ENCODE results near the gene SLCO4A1. TPM values are rescaled to one million over a fixed set of nuclear protein-coding genes. Genes with fewer than 3 reads are reported as not detected.
"Not testable (repeated sequence)": the region's sequence is repeated elsewhere in the genome, so short reads cannot be mapped to it uniquely, and the experiment has no call there.

The SLCO4A1 gene
- polyA plus RNA-seq, 4 donors = 2.5 to 8.6 (median 3.0) TPM

- no peak for DNase-seq (ENCODE audit: low read depth in 4 of 4, low spot score in 3 of 4)
These were observed 20.0 kb upstream of the SLCO4A1 start for GRCh38 chr20:62622178-62622876.

- DNase-seq (ENCODE audit: low read depth in 4 of 4, low spot score in 3 of 4) = no peak
These were observed 19.3 kb upstream of the SLCO4A1 start for GRCh38 chr20:62622877-62623487.

- DNase-seq (ENCODE audit: low read depth in 4 of 4, low spot score in 3 of 4) = peak; percentile 50 to 73 (median 68)
These were observed 18.6 kb upstream of the SLCO4A1 start for GRCh38 chr20:62623488-62624324.

GRCh38 chr20:62624325-62624690 lies 18.0 kb upstream of the SLCO4A1 start:
- DNase-seq (ENCODE audit: low read depth in 4 of 4, low spot score in 3 of 4) = no peak

GRCh38 chr20:62624719-62625453 lies 17.4 kb upstream of the SLCO4A1 start:
- no peak for DNase-seq (ENCODE audit: low read depth in 4 of 4, low spot score in 3 of 4)

- DNase-seq (ENCODE audit: low read depth in 4 of 4, low spot score in 3 of 4) = no peak
These were observed 16.8 kb upstream of the SLCO4A1 start for GRCh38 chr20:62625516-62625915.

GRCh38 chr20:62625921-62626547 lies 16.3 kb upstream of the SLCO4A1 start:
- DNase-seq (ENCODE audit: low read depth in 4 of 4, low spot score in 3 of 4) = no peak

GRCh38 chr20:62627425-62627824 lies 14.9 kb upstream of the SLCO4A1 start:
- DNase-seq (ENCODE audit: low read depth in 4 of 4, low spot score in 3 of 4) = not testable (repeated sequence)

- no peak for DNase-seq (ENCODE audit: low read depth in 4 of 4, low spot score in 3 of 4)
These were observed 14.2 kb upstream of the SLCO4A1 start for GRCh38 chr20:62627901-62628612.

GRCh38 chr20:62628691-62629090 lies 13.6 kb upstream of the SLCO4A1 start:
- no peak for DNase-seq (ENCODE audit: low read depth in 4 of 4, low spot score in 3 of 4)

- DNase-seq (ENCODE audit: low read depth in 4 of 4, low spot score in 3 of 4) = no peak
These were observed 12.3 kb upstream of the SLCO4A1 start for GRCh38 chr20:62629864-62630470.

- DNase-seq (ENCODE audit: low read depth in 4 of 4, low spot score in 3 of 4) = no peak
These were observed 10.7 kb upstream of the SLCO4A1 start for GRCh38 chr20:62631336-62632308.

GRCh38 chr20:62632575-62633090 lies 9.7 kb upstream of the SLCO4A1 start:
- DNase-seq (ENCODE audit: low read depth in 4 of 4, low spot score in 3 of 4) = no peak

GRCh38 chr20:62633598-62634329 lies 8.5 kb upstream of the SLCO4A1 start:
- DNase-seq (ENCODE audit: low read depth in 4 of 4, low spot score in 3 of 4) = no peak

- DNase-seq (ENCODE audit: low read depth in 4 of 4, low spot score in 3 of 4) = no peak
These were observed 7.9 kb upstream of the SLCO4A1 start for GRCh38 chr20:62634330-62634967.

- no peak for DNase-seq (ENCODE audit: low read depth in 4 of 4, low spot score in 3 of 4)
These were observed 7.1 kb upstream of the SLCO4A1 start for GRCh38 chr20:62635232-62635631.

GRCh38 chr20:62635852-62636251 lies 6.5 kb upstream of the SLCO4A1 start:
- no peak for DNase-seq (ENCODE audit: low read depth in 4 of 4, low spot score in 3 of 4)

All from right renal pelvis (tissue), 4 donors.